ENCODE results near the gene BICDL2. TPM values are rescaled to one million over a fixed set of nuclear protein-coding genes. Genes with fewer than 3 reads are reported as not detected.

The BICDL2 gene
- total RNA-seq, 1 donor from 2014 or later, result 5.1 TPM

DNA sequence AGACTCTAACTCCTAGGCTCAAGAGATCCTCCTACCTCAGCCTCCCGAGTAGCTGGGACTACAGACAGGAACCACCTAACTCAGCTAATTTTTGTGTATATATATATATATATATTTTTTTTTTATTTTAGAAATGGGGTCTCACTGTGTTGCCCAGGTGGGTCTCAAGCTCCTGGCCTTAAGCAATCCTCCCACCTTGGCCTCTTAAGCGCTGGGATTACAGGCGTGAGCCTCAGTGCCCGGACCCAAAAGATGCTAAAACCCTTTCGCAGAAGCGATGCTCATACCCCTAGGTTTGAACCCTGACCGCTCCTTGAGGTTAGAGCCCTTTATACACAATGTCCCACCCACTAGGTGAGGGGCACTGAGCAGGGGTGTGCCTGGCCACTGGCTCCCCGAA is 26.2 kb downstream of the BICDL2 start:
- H3K27ac Mint-ChIP-seq, result peak overlapping the region; percentile 94

DNA sequence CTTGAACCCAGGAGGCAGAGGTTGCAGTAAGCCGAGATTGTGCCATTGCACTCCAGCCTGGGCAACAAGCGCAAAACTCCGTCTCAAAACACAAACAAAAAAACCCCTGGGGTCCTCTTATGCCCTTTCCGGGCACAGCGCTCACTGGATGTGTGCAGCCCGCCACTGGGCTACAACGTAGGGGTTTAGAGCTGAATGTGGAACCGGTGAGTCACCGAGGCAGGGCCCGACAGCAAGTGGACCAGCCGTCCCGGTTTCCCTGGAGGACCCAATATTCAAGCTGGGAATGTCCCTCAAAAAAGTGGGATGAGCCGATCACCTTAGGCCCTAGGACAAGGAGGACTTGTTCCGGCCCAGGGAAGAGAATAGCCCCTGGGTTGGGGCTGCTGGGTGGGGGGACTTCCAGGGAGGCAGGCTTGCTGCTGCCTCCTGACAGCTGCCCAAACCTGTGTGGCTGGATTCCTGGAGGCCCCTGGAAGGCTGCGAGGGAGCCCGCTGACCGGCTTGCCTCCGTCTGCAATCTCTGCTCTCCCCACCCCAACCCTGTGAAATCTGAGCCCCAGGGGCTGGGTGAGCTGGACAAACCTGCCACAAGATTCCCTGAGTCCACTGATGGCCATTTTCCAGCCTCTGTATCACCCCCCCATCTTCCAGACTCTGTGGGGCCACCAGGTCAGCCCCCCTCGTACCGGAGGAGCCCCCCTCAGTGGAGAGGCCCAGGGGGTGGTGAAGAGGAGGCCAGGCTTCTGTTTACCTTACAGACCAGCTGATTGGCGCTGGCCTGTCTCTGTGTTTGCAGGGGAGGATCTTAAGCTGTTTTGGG is 27.0 kb downstream of the BICDL2 start:
- TF ChIP-seq, protein P1, sequence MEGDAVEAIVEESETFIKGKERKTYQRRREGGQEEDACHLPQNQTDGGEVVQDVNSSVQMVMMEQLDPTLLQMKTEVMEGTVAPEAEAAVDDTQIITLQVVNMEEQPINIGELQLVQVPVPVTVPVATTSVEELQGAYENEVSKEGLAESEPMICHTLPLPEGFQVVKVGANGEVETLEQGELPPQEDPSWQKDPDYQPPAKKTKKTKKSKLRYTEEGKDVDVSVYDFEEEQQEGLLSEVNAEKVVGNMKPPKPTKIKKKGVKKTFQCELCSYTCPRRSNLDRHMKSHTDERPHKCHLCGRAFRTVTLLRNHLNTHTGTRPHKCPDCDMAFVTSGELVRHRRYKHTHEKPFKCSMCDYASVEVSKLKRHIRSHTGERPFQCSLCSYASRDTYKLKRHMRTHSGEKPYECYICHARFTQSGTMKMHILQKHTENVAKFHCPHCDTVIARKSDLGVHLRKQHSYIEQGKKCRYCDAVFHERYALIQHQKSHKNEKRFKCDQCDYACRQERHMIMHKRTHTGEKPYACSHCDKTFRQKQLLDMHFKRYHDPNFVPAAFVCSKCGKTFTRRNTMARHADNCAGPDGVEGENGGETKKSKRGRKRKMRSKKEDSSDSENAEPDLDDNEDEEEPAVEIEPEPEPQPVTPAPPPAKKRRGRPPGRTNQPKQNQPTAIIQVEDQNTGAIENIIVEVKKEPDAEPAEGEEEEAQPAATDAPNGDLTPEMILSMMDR (IDR thresholded peaks at IDR 0.05; ENCODE audit: unreplicated experiment), result no peak
- peak overlapping the region; percentile 39 for H3K4me3 Mint-ChIP-seq
- no peaks in the 10 kb centered on the region for H3K36me3 Mint-ChIP-seq
- H3K9me3 Mint-ChIP-seq, result no peaks in the 10 kb centered on the region
- peak; percentile 82 to 92 for DNase-seq (ENCODE audit: low spot score in 2 of 2, unreplicated experiment in 2 of 2)
- H3K4me1 Mint-ChIP-seq, result peaks cover 74% of the 10 kb centered on the region
- peak overlapping the region; percentile 94 for H3K27ac Mint-ChIP-seq
- H3K27me3 Mint-ChIP-seq (ENCODE audit: low read depth), result peaks cover 68% of the 10 kb centered on the region

More for the DNA sequence above, 26.2 kb downstream of the BICDL2 start:
- H3K4me1 Mint-ChIP-seq, result peaks cover 76% of the 10 kb centered on the region
- H3K4me3 Mint-ChIP-seq, result no peak overlapping the region
- TF ChIP-seq, protein P1 (IDR thresholded peaks at IDR 0.05; ENCODE audit: unreplicated experiment), result no peak
- peaks cover 3% of the 10 kb centered on the region for H3K36me3 Mint-ChIP-seq
- peaks cover 68% of the 10 kb centered on the region for H3K27me3 Mint-ChIP-seq (ENCODE audit: low read depth)
- H3K9me3 Mint-ChIP-seq, result no peaks in the 10 kb centered on the region
- no peak for DNase-seq (ENCODE audit: low spot score in 2 of 2, unreplicated experiment in 2 of 2)

DNA sequence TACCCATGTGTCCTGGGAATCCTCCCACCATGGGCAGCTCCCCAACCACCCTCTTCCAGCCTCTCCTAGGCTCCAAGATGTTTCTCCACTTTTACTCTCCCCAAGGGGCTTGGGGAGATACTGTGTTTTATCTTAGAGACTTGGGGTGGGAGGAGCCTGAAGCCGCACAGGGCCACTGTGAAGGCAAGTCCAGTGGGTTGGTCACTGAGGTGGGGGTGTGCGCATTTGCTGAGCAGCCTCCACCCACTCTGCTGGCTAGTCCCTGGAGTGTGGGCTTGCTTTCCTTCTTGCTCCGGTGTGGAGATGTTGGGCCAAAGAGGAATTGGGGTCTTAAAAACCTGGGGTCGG is 28.1 kb downstream of the BICDL2 start:
- Mint-ChIP-seq H3K4me3 (no peak overlapping the region), H3K27me3 (ENCODE audit: low read depth) (peaks cover 62% of the 10 kb centered on the region), H3K36me3 (no peaks in the 10 kb centered on the region), H3K4me1 (peaks cover 67% of the 10 kb centered on the region), H3K9me3 (no peaks in the 10 kb centered on the region), H3K27ac (peak overlapping the region; percentile 94)
- DNase-seq (ENCODE audit: low spot score in 2 of 2, unreplicated experiment in 2 of 2), result no peak
- TF ChIP-seq, protein P1 (IDR thresholded peaks at IDR 0.05; ENCODE audit: unreplicated experiment), result no peak

DNA sequence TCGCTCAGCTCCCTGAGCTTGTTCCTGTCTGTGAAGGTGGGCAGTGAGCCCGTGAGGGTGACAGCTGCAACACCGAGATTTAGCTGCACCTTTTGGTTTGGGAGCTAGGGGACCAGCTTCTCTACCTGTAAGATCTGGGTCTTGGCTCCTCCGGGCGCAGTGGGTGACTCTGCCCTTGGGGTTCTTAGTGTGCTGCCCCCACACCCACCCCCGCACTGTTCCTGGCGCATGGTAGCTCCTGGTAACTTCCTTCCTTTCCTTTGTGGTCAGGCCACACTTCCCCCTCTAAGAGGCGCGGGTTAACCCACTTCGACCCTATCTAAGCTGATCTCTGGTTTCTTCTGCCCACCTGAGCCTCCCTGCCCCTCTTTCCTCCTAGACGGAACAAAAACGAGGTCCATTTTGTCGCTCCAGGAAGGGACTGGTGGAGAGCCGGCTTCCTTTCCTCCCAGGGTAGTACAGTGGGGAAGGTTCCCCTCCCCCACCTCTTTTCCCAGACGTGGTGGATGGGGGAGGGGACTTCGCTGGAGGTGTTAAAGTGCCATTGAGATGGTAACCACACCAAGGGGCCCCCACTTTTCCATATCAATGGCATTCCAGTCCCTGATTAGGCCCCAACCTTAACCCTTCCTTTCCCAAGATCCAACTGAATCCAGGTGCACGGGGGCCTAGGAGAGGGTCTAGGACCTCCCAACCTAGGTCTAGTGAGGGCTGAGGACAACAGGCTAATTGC is 28.6 kb downstream of the BICDL2 start:
- Mint-ChIP-seq H3K27me3 (ENCODE audit: low read depth) (peaks cover 58% of the 10 kb centered on the region), H3K27ac (peak overlapping the region; percentile 94)
- TF ChIP-seq, protein P1 (IDR thresholded peaks at IDR 0.05; ENCODE audit: unreplicated experiment), result no peak

DNA sequence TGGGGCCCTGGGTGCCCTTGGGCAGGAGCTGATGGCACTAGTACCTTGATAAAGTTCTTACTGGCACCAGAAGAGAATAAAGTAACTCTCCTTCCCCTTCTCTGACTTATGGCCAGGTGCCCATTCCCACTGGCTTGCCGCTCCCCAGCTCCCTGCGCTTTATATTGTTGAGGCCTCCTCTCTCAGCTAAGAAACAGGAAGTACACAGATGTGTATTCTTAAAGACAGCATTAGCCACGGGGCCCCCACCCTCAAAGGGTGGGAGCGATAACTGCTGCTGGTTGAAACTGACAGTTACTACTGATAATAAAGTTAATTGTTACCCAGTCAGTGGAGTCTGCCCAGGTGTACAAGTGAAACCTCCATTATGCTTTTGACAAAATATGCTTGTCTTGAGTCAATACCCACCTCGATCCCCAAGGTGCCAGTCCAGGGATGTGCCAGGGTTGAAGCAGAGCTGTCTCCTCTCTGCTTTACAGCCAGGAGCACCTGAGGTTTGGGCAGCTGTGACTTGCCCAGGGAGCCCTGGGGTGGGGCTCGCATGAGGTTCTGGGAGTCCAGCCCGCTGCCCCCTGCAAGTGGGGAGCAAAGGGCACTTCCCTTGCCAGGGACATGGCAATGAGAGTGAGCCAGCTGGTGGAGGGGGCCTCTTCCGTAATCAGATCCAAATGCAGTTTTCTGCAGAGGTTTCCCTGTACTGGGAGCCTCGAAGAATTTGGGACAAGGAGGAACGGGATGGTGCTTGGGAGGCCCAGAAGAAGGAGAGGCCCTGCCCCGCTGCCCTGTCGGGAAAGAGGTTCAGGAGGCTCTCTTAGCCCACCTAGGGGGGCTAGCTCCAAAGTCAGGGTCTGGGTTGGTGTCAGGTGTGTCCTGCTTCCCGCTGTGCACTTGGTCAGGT is 29.4 kb downstream of the BICDL2 start:
- Mint-ChIP-seq H3K4me3 (peak overlapping the region; percentile 31), H3K36me3 (no peaks in the 10 kb centered on the region), H3K9me3 (no peaks in the 10 kb centered on the region), H3K4me1 (peaks cover 53% of the 10 kb centered on the region), H3K27ac (peak overlapping the region; percentile 94), H3K27me3 (ENCODE audit: low read depth) (peaks cover 54% of the 10 kb centered on the region)
- TF ChIP-seq, protein P1 (IDR thresholded peaks at IDR 0.05; ENCODE audit: unreplicated experiment), result no peak
- DNase-seq (ENCODE audit: low spot score in 2 of 2, unreplicated experiment in 2 of 2), result no peak

More for the DNA sequence above, 28.6 kb downstream of the BICDL2 start:
- DNase-seq (ENCODE audit: low spot score in 2 of 2, unreplicated experiment in 2 of 2), result no peak
- H3K4me1 Mint-ChIP-seq, result peaks cover 61% of the 10 kb centered on the region
- H3K36me3 Mint-ChIP-seq, result no peaks in the 10 kb centered on the region
- H3K4me3 Mint-ChIP-seq, result peak overlapping the region; percentile 10
- no peaks in the 10 kb centered on the region for H3K9me3 Mint-ChIP-seq

All from mesothelial cell of epicardium (in vitro differentiated cells).